Cerebellar nuclear complex (tissue), 1 donor: ENCODE results near the gene SSX2B.
"Not testable (repeated sequence)": the region's sequence is repeated elsewhere in the genome, so short reads cannot be mapped to it uniquely, and the experiment has no call there.

Experiments used
- DNase-seq, 2 experiments: peaks; one replicate each; lab custom pipeline; 2025; lab: John Stamatoyannopoulos, UW

SSX2B gene, protein sequence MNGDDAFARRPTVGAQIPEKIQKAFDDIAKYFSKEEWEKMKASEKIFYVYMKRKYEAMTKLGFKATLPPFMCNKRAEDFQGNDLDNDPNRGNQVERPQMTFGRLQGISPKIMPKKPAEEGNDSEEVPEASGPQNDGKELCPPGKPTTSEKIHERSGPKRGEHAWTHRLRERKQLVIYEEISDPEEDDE

DNA sequence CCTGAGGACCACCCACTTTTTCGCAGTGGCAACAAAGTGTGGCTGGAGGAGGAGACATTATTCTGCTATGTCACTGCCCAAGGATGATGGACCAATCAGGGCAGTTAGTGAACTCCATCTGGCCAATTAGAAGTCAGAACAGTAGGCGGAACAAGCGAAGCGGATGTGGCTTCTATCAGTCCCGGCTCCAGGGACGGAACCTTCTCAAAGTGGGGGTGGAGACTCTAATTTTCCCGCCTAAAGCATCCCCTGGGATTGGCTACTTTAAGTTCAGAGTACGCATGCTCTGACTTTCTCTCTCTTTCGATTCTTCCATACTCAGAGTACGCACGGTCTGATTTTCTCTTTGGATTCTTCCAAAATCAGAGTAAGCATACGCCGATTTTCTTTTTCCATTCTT, at the start of gene SSX2B:
Gene SSX2B (plus strand): TSS at position 301 of the 400 bp plus-strand sequence. CDS start 1,429 bp downstream, outside the sequence.
- not testable (repeated sequence) for DNase-seq

DNA sequence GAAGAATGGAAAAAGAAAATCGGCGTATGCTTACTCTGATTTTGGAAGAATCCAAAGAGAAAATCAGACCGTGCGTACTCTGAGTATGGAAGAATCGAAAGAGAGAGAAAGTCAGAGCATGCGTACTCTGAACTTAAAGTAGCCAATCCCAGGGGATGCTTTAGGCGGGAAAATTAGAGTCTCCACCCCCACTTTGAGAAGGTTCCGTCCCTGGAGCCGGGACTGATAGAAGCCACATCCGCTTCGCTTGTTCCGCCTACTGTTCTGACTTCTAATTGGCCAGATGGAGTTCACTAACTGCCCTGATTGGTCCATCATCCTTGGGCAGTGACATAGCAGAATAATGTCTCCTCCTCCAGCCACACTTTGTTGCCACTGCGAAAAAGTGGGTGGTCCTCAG, 44.0 kb upstream of the SSX2B start, which contains the start of gene SSX2:
Gene SSX2 (minus strand): TSS at position 101 of the 400 bp plus-strand sequence. CDS start 1,429 bp downstream, outside the sequence.
- not testable (repeated sequence) for DNase-seq

DNA sequence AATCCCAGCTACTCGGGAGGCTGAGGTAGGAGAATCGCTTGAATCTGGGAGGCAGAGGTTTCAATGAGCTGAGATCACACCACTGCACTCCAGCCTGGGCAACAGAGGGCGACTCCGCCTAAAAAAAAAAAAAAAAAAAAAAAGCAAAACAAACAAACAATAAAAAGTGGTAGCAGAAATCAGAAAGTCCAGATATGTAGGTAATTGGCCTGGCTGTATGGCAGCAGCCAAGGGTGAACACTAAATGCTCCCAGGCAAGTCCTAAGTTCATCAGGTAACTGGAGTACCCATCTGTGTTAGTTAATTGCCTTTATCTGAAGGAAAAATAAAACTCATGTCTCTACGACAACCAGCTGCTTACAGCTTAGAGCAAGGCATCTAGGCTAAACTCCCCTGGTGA, 14.9 kb downstream of the SSX2B start:
- not testable (repeated sequence) for DNase-seq

DNA sequence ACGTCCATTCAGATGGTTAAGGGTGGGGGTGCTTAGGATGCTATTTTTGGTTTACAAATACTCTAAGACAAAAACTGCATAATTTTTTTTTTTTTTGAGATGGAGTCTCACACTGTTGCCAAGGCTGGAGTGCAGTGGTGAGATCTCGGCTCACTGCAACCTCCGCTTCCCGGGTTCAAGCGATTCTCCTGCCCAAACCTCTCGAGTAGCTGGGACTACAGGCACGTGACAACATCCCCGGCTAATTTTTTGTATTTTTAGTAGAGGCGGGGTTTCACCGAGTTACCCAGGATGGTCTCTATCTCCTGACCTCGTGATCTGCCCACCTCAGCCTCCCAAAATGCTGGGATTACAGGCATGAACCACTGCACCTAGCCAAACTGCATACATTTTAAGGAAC, 22.5 kb downstream of the SSX2B start:
- DNase-seq, result not testable (repeated sequence)

DNA sequence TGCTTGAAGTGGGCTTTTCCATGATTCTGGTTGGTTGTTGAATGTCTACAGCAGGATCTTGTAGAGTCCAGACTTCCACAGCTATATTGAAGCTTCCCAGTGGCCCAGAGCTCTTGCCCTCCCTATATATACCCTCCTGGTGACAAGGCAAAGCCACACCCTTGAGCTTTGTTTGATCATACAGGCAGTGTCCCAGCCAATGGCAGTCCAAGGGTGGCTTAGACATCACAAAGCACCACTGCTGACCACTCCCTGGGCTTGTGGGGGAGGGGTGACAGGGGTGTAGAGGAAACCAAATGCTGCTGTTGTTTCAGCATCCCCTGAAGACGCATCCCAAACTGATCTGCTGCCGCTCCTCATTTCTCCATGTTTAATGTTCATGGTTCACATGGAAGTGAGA, 46.3 kb downstream of the SSX2B start, which contains the start of gene SPANXN5:
Gene SPANXN5 (minus strand): TSS at position 101 of the 400 bp plus-strand sequence. CDS start 79 bp downstream, at position 22.
- not testable (repeated sequence) for DNase-seq

DNA sequence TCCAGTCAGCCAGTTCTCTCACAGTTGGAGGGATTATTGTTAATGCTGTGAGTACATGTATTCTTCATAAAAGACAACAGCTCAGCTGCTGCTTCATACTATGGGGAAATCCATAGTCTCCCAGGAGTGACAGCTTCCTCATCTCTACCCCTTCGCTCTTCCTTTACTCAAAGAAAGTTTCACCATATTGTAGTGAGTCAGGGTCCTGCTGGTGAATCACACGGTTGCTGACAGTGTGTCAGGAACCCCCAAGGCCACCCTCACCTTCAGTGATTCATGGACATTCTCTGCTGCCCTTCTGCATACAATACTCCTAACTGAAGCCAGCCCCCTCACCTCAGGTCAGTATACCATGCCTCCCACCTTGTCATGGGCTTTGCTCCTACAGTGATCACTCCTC, 53.8 kb downstream of the SSX2B start:
- not testable (repeated sequence) for DNase-seq
